GM18867 (cell line): ENCODE data around the gene PITPNM3.

ENCODE experiments used
- ATAC-seq: cut with Tn5 transposase; IDR thresholded peaks from one replicate; pipeline ENCODE4 v1.9.1; 2021; ENCODE audit warnings: mild to moderate bottlenecking, moderate library complexity; ENCODE audit not compliant: unreplicated experiment

Gene PITPNM3

DNA sequence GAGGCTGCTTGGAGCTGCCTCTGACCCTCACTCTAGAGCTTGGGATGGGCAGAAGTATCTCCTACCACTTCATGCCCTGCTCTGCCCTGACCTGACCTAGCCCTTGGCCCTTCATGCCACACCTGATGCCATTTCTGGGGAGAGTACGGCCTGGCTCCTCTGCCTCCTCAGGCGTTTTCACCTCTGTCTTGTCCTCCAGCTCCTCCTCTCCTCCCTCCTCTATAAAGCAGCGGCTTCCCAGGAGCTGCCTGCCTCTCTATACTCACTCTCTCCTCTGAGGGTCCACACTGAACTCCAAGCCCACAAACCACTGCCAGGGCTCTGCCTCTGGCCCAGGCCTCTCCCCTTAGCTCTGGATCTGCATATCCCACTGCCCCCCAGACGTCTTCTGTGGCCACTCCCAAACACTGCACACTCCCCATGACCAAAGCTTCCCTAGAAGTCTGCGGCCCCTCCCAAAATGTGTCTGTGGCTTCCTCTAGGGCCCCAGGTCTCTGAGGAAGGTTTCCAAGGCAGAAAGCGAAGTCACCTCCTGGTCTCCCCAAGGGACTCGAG lies 52.6 kb downstream of the PITPNM3 start:
- no peak for ATAC-seq

- no peak for ATAC-seq
These were observed 53.4 kb downstream of the PITPNM3 start for GRCh38 chr17:6502871-6503509.

DNA sequence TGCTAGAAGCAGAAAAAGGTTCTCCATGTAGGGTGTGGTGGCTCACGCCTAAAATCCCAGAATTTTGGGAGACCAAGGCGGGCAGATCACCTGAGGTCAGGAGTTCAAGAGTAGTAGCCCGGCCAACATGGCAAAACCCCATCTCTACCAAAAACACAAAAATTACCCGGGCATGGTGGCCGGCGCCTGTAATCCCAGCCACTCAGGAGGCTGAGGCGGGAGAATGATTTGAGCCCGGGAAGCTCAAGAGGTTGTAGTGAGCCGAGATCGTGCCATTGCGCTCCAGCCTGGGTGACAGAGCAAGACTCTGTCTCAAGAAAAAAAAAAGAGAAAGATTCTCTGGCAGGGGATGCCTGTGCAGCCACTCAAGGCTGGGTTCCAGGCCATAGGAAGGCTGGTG lies 54.2 kb downstream of the PITPNM3 start:
- ATAC-seq = no peak

DNA sequence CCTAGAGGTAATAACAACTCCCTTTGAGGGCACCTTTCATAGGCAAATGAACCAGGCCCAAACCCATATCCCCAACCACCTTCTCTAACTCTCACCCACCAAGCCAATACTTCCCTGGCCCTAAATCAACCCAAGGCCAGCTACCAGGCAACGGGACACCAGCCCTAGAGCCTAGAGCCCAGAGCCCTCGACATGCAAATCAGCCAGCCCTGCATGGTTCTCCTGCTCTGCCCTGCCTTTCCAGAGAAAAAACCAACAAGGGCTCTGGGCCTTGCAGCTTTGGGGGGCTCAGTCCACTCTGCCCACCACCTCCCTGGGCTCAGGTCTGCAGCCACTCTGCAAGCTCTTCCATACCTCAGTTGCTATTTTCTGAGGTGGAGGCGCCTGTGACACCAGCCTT lies 55.0 kb downstream of the PITPNM3 start:
- ATAC-seq = no peak

GRCh38 chr17:6498901-6499540 lies 57.3 kb downstream of the PITPNM3 start:
- no peak for ATAC-seq

- ATAC-seq = no peak
These were observed 58.0 kb downstream of the PITPNM3 start for GRCh38 chr17:6498356-6498755.

DNA sequence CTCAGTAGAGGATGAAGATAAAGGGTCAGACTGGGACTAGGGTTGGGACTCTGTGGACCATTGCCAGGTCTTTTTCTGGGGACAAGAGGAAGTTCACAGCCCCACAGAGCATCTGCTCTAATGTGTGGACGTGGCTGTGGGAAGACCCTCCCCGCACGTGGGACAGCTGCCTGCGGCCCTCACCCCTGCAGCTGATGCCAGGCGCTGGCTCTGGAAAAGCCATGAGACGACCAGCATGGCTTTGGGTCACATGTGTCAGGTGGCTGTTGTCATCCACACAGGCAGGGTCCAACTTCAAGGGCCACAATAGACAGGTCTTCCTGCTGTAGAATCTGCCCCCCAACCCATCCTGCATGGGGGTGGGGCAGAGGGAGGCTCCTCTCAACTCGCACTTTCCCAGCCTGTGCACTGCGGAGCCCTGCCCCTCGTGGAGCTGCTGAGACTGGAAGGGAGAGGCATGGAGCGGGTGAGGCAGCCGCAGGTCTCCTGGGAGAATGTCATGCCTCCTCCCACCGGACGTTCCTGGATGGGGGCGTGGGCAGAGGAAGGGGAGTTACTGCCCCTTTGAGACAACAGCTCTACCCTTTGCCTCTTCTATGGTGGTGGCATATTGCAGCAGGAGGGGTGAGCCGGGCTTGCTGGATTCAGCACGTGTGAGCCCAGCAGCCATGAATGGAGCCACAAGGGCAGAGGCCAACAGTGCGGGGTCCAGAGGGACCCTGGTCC lies 58.7 kb downstream of the PITPNM3 start:
- ATAC-seq = no peak

GRCh38 chr17:6496640-6497441 lies 59.5 kb downstream of the PITPNM3 start:
- ATAC-seq = no peak

DNA sequence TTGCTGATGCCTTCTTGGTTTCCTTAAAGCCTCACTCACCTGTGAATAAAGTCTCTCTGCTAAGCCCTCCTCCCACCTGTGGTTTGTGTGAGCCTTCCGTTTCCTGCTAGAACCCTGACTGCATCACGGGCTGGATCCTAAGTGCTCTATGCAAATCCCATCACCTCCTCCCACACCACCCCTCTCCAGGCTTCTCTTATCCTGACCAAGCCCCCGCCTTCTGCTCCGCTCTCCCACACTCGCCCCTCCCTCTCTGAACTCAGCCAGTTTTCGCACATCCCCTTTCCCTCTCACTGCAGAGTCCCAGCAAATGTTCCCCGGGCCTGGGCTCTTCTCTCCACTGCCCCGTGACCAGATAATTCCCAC lies 60.3 kb downstream of the PITPNM3 start:
- ATAC-seq = no peak

GRCh38 chr17:6495450-6496115 lies 60.8 kb downstream of the PITPNM3 start:
- no peak for ATAC-seq

DNA sequence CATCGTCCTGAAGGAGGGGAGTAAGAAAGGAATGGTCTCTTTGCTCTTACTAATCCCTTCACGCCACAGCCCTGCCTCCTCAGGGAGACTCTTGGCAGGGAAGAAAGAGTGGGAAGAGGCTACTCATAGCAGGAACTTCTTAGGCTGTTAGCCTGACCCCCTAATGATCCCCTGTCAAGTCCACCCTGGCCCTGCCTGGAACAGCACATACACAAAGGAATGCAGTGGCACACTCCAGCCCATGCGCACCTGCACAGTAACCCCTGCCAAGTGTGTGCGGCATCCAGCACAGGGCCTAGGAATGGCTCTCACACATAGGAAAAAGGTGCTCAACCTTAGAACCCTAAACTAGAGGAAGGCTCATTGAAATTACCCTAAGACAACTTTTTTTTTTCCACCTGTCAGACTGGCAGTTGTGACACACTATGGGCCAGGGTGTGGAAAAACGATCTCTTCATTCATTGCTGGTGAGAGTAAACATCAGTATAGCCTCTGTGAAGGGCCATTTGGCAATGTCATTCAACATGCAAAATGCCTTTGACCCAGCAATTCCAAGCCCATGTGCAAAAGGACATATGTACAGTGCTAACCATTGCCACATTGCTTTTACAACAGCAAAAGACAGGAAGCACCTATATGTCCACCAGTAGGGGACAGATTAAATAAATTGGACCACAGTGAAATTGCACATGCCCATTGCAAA lies 62.0 kb downstream of the PITPNM3 start:
- no peak for ATAC-seq

GRCh38 chr17:6492892-6493674 lies 63.3 kb downstream of the PITPNM3 start:
- no peak for ATAC-seq

GRCh38 chr17:6491071-6491700 lies 65.2 kb downstream of the PITPNM3 start:
- no peak for ATAC-seq

- no peak for ATAC-seq
These were observed 67.3 kb downstream of the PITPNM3 start for GRCh38 chr17:6489016-6489550.

- no peak for ATAC-seq
These were observed 68.3 kb downstream of the PITPNM3 start for GRCh38 chr17:6488008-6488539.

GRCh38 chr17:6487251-6488007 lies 68.9 kb downstream of the PITPNM3 start:
- ATAC-seq = no peak

GRCh38 chr17:6485646-6486412 lies 70.5 kb downstream of the PITPNM3 start:
- ATAC-seq = no peak
